Endothelial cell of umbilical vein (primary cell): Measurements from ENCODE around the gene IL1RL1. TPM values are rescaled to one million over a fixed set of nuclear protein-coding genes. Genes with fewer than 3 reads are reported as not detected.

Source experiments
- BruUV-seq: library from RNA; stranded (reverse); fragments of 400-500 nt; replicated peaks from 2 replicates; lab custom pipeline; 2021; lab: Mats Ljungman, UMichigan
- CTCF ChIA-PET: fragments of 300-600, 350-600 bp; sonication (Branson Sonifier 250); formaldehyde crosslinking; loops from one replicate; lab custom pipeline; 2021; ENCODE audit warnings: antibody characterized with exemption, inconsistent platforms; lab: Charles Lee
- POLR2A ChIA-PET: fragments of 300-600, 350-600 bp; sonication (Branson Sonifier 250); formaldehyde crosslinking; loops from one replicate; lab custom pipeline; 2021; ENCODE audit warnings: antibody characterized with exemption, inconsistent platforms; lab: Charles Lee
- DNase-seq: peaks from one replicate; pipeline ENCODE4 v3.0.0-alpha.2; 2011; ENCODE audit warnings: low read depth, low spot score
- FAIRE-seq: peaks from 2 replicates; lab custom pipeline; 2011; peaks lifted over from hg19 to GRCh38; lab: Jason Lieb, UNC
- H2AFZ ChIP-seq: 2 replicates; pipeline ENCODE4 v1.6.0; 2012; ENCODE audit warnings: low read depth, low read length, control low read depth, inconsistent platforms
- H3K27ac ChIP-seq: 2 replicates; pipeline ENCODE4 v1.5.1; 2011; ENCODE audit warnings: low read depth, mild to moderate bottlenecking, control low read depth, low read length, moderate library complexity; ENCODE audit not compliant: insufficient read depth
- H3K27me3 ChIP-seq, 2 experiments: 2 replicates each; pipeline versions ENCODE4 v1.6.0 to v1.6.1; 2011; ENCODE audit warnings: low read length in 2 of 2, mixed read lengths in 1 of 2; ENCODE audit not compliant: control insufficient read depth in 2 of 2, insufficient read depth in 2 of 2
- H3K36me3 ChIP-seq, 2 experiments: 2 replicates in 1 of 2; 3 replicates in 1 of 2; pipeline ENCODE4 v1.5.1; 2011; ENCODE audit warnings: low read length in 2 of 2, mild to moderate bottlenecking in 1 of 2, moderate library complexity in 1 of 2; ENCODE audit not compliant: control insufficient read depth in 2 of 2, insufficient read depth in 2 of 2; ENCODE audit errors: extremely low read depth in 1 of 2
- H3K4me1 ChIP-seq: 3 replicates; pipeline ENCODE4 v1.5.1; 2011; ENCODE audit warnings: mild to moderate bottlenecking, low read length; ENCODE audit not compliant: control insufficient read depth, insufficient read depth; ENCODE audit errors: extremely low read depth
- H3K4me2 ChIP-seq: 2 replicates; pipeline ENCODE4 v1.6.1; 2011; ENCODE audit warnings: low read length, control low read depth, mixed read lengths; ENCODE audit not compliant: insufficient read depth
- H3K4me3 ChIP-seq, 3 experiments: fragments of 200-600 bp in 1 of 3; sonication (generic), shearing (Covaris generic) in 1 of 3; replicated peaks in 1 of 3; 2 replicates each; pipeline ENCODE4 v1.5.1; 2011 to 2016; ENCODE audit warnings: control low read depth in 3 of 3, low read length in 3 of 3, mild to moderate bottlenecking in 2 of 3, inconsistent platforms in 1 of 3, low read depth in 1 of 3, moderate library complexity in 1 of 3; ENCODE audit not compliant: insufficient read depth in 1 of 3
- H3K79me2 ChIP-seq: 2 replicates; pipeline ENCODE4 v1.6.0; 2012; ENCODE audit warnings: low read length, inconsistent platforms; ENCODE audit not compliant: control insufficient read depth, insufficient read depth
- H3K9ac ChIP-seq: replicated peaks from 2 replicates; pipeline ENCODE3; 2011; ENCODE audit warnings: low read length, control low read depth; ENCODE audit not compliant: insufficient read depth; ENCODE audit errors: extremely low read depth
- H3K9me1 ChIP-seq: replicated peaks from 3 replicates; pipeline ENCODE4 v1.6.0; 2011; ENCODE audit warnings: mild to moderate bottlenecking, low read length; ENCODE audit not compliant: control insufficient read depth, insufficient read depth; ENCODE audit errors: extremely low read depth
- H3K9me3 ChIP-seq: replicated peaks from 2 replicates; pipeline ENCODE4 v1.5.1; 2012; ENCODE audit warnings: low read length, inconsistent platforms; ENCODE audit not compliant: control insufficient read depth, insufficient read depth
- H4K20me1 ChIP-seq: replicated peaks from 2 replicates; pipeline ENCODE3; 2011; ENCODE audit warnings: mild to moderate bottlenecking, low read length; ENCODE audit not compliant: control insufficient read depth, insufficient read depth; ENCODE audit errors: extremely low read depth
- EZH2 ChIP-seq: IDR thresholded peaks from 2 replicates; pipeline ENCODE4 v1.6.1; 2012; ENCODE audit warnings: borderline replicate concordance, low read depth, mild to moderate bottlenecking, moderate library complexity, low read length, inconsistent platforms; ENCODE audit not compliant: severe bottlenecking
- FOS ChIP-seq: IDR thresholded peaks from 2 replicates; pipeline ENCODE4 v1.6.1; 2011; ENCODE audit warnings: mild to moderate bottlenecking, low read length, moderate library complexity, borderline replicate concordance; ENCODE audit not compliant: insufficient read depth
- GATA2 ChIP-seq: IDR thresholded peaks from 2 replicates; pipeline ENCODE4 v1.7.0; 2011; ENCODE audit warnings: low read depth, mild to moderate bottlenecking, moderate library complexity, mixed read lengths, low read length; ENCODE audit not compliant: insufficient read length, insufficient read depth
- JUN ChIP-seq: IDR thresholded peaks from 2 replicates; pipeline ENCODE4 v1.6.1; 2011; ENCODE audit warnings: borderline replicate concordance, low read depth; ENCODE audit not compliant: insufficient read length, insufficient read depth
- MYC ChIP-seq: IDR thresholded peaks from one replicate; pipeline ENCODE4 v1.6.1; 2011; ENCODE audit warnings: mild to moderate bottlenecking, low read depth, low read length
- POLR2AphosphoS5 ChIP-seq: IDR thresholded peaks from 2 replicates; pipeline ENCODE4 v1.6.1; 2012; ENCODE audit warnings: low read depth, mild to moderate bottlenecking, control low read depth, low read length, moderate library complexity; ENCODE audit not compliant: insufficient read depth
- dilution Hi-C: fragments of 300-500 bp; cut with MboI; formaldehyde crosslinking; loops from one replicate; pipeline ENCODE4 v1.15.0; 2019; ENCODE audit warnings: low sequenced_read_pairs; ENCODE audit not compliant: extremely low pct_ligation_motif_present
- intact Hi-C: fragments of 100-400 bp; cut with micrococcal nuclease; formaldehyde crosslinking; loops from one replicate; pipeline ENCODE4 v1.10.0; 2022
- polyA plus RNA-seq, 4 experiments: library from polyadenylated mRNA; depleted of rRNA in 3 of 4; stranded (reverse) in 3 of 4; unstranded in 1 of 4; fragments of >200 nt; gene quantifications; 2 replicates each; pipeline versions ENCODE4 v1.2.1 to v1.2.3, GENCODE V29; 2011 to 2012; ENCODE audit warnings: missing spikeins in 1 of 4
- total RNA-seq: library from RNA; stranded (reverse); gene quantifications from 2 replicates; pipeline ENCODE4 v1.2.3, GENCODE V29; 2021
- TF ChIP-seq, protein P1 (sequence below), 2 donors: IDR thresholded peaks; 1 replicate in 1 of 2; 2 replicates in 1 of 2; pipeline ENCODE4 v1.5.1; 2011; ENCODE audit warnings: low read length in 2 of 2, mild to moderate bottlenecking in 2 of 2, moderate library complexity in 2 of 2, control low read depth in 1 of 2, inconsistent platforms in 1 of 2, low read depth in 1 of 2; ENCODE audit not compliant: insufficient read depth in 1 of 2; ENCODE audit errors: extremely low read depth in 1 of 2
- TF ChIP-seq, protein P2 (sequence below): IDR thresholded peaks from 2 replicates; pipeline ENCODE4 v1.6.1; 2011; ENCODE audit not compliant: insufficient read depth, insufficient read length

The IL1RL1 gene
- total and polyA plus RNA-seq, 2 donors (not counting 3 experiments of a cell fraction or from before 2014, with no cell fraction given), result 32.2 to 44.0 TPM

DNA sequence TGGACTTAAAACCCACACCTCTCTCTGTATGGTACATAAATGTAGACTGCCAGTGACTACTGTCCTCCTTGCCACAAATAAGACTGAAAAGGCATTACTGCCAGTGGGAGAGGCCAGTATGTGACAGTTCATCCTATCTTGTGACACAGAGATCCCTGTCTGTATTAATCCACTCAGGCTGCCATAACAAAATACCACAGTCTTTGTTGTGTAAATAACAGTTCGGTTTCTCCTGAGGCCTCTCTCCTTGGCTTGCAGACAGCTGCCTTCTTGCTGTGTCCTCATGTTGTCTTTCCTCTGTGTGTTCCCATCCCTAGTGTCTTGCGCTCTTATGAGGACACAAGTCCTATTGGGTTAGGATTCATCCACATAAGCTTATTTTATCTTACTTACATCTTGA, 46.4 kb upstream of the IL1RL1 start:
- BruUV-seq, result no TSS peak
- no peaks in the 10 kb centered on the region for H3K9me3 ChIP-seq
- no peaks in the 10 kb centered on the region for H3K27me3 ChIP-seq
- no peaks in the 10 kb centered on the region for H3K36me3 ChIP-seq
- no peaks in the 10 kb centered on the region for H3K4me1 ChIP-seq
- ChIA-PET CTCF (interaction anchor here (0.6 to 0.7 kb wide), 2 partner anchors 15 to 245 kb away, joined by 3 to 4 read pairs; no protein-coding TSS in a partner anchor), POLR2A (no interaction called here)
- dilution Hi-C loops (no loop called here), intact Hi-C loops (no loop called here)
- no peak for FAIRE-seq
- no peaks in the 10 kb centered on the region for H3K9me1 ChIP-seq
- no peak for TF ChIP-seq FOS
- TF ChIP-seq, protein P1, sequence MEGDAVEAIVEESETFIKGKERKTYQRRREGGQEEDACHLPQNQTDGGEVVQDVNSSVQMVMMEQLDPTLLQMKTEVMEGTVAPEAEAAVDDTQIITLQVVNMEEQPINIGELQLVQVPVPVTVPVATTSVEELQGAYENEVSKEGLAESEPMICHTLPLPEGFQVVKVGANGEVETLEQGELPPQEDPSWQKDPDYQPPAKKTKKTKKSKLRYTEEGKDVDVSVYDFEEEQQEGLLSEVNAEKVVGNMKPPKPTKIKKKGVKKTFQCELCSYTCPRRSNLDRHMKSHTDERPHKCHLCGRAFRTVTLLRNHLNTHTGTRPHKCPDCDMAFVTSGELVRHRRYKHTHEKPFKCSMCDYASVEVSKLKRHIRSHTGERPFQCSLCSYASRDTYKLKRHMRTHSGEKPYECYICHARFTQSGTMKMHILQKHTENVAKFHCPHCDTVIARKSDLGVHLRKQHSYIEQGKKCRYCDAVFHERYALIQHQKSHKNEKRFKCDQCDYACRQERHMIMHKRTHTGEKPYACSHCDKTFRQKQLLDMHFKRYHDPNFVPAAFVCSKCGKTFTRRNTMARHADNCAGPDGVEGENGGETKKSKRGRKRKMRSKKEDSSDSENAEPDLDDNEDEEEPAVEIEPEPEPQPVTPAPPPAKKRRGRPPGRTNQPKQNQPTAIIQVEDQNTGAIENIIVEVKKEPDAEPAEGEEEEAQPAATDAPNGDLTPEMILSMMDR (IDR thresholded peaks at IDR 0.05; ENCODE audit: extremely low read depth in 1 of 2, insufficient read depth in 1 of 2, low read depth in 1 of 2, low read length in 2 of 2), result no peak
- TF ChIP-seq JUN, result no peak
- TF ChIP-seq POLR2AphosphoS5, result no peak
- no peak for TF ChIP-seq GATA2
- TF ChIP-seq MYC, result no peak
- H3K79me2 ChIP-seq, result no peaks in the 10 kb centered on the region
- H2AFZ ChIP-seq, result no peak overlapping the region
- H3K4me3 ChIP-seq, result no peak overlapping the region
- H3K4me2 ChIP-seq, result no peak overlapping the region
- H3K9ac ChIP-seq, result no peak overlapping the region
- no peak overlapping the region for H3K27ac ChIP-seq
- DNase-seq, result no peak
- no peaks in the 10 kb centered on the region for H4K20me1 ChIP-seq

DNA sequence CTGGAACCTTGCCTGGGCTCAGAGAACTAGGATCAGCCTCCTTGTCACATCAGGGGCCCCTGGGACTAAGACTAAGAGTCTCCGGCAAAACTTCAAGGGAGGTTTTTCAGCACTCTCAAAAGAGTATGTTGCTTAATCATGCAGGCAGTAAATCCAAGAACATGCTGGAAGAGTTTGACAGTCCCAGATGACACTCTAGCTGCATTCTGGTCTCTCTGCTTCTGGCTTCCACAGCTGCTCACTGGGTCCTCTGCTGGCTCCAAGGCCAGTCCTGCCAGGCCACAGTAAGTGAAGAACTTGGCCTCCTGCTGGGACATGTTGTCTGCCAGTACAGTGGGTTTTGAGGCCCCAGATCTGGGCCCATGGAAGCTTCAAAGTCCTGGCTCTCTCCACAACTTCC, 45.2 kb upstream of the IL1RL1 start:
- Histone ChIP-seq H3K4me2 (no peak overlapping the region), H3K9me1 (no peaks in the 10 kb centered on the region), H3K9ac (no peak overlapping the region), H3K4me1 (no peaks in the 10 kb centered on the region), H3K36me3 (no peaks in the 10 kb centered on the region), H2AFZ (no peak overlapping the region), H3K9me3 (no peaks in the 10 kb centered on the region), H3K27ac (no peak overlapping the region), H4K20me1 (no peaks in the 10 kb centered on the region), H3K4me3 (no peak overlapping the region), H3K27me3 (no peaks in the 10 kb centered on the region), H3K79me2 (no peaks in the 10 kb centered on the region)
- no peak for DNase-seq
- no peak for FAIRE-seq
- BruUV-seq, result no TSS peak
- CTCF ChIA-PET, result interaction anchor here (1.1 to 1.2 kb wide), 3 partner anchors 10 to 36 kb away, joined by 3 to 5 read pairs (median 4); no protein-coding TSS in a partner anchor
- dilution Hi-C loops, result no loop called here
- TF ChIP-seq EZH2, result no peak
- TF ChIP-seq, protein P2, sequence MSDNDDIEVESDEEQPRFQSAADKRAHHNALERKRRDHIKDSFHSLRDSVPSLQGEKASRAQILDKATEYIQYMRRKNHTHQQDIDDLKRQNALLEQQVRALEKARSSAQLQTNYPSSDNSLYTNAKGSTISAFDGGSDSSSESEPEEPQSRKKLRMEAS, result no peak
- TF ChIP-seq, protein P1 (IDR thresholded peaks at IDR 0.05; ENCODE audit: extremely low read depth in 1 of 2, insufficient read depth in 1 of 2, low read depth in 1 of 2, low read length in 2 of 2), result no peak
- POLR2A ChIA-PET, result no interaction called here
- intact Hi-C loops, result no loop called here
